ENCODE results near the gene LRRC70.

The LRRC70 gene

DNA sequence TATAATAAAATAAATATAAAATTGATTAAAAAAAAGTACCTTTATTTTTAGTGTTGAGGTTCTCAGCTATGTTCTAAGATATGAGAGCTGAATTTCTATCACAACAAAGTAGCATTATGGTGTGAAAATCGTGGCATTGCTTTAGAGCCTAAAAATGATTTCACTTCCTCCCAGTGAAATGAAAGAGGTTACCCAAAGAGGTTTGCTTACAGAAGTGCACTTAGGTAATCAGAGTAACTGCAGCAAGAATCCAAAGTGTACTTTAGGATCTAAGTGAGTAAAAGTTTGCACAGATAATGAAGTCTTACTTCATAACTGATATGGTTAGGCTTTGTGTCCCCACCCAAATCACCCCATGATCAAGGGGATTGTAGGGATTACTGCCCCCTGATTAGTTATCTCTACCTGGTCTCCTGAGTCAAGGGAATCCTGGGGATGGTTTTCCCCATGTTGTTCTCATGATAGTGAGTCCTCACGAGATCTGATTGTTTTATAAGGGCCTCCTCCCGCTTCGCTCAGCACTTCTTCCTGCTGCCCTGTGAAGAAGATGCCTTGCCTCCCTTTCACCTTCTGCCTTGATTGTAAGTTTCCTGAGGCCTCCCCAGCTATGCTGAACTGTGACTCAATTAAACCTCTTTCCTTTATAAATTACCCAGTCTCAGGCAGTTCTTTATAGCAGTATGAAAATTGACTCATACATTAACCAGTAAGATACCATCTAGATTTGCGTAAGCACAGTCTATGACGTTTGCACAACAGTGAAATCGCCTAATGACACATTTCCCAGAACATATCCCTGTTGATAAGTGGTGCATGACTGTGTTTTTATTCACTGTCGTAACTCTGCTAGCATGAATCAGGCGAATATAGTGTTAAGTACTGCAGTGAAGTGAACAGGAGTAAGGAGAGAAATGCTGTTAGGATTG, 40.3 kb upstream of the LRRC70 start:
- DNase-seq (ENCODE audit: extremely low read depth, insufficient read length) = no peak
- TF ChIP-seq CTCF (IDR thresholded peaks at IDR 0.05; ENCODE audit: insufficient read depth, low read length, poor library complexity, severe bottlenecking) = no peak
- H3K36me3 ChIP-seq (ENCODE audit: control insufficient read depth, insufficient read depth, low read length) = no peaks in the 10 kb centered on the region; the same call in none of the 2 replicates
- H3K27me3 ChIP-seq (replicated peaks; ENCODE audit: control insufficient read depth, insufficient read depth, low read length) = no peaks in the 10 kb centered on the region
- H3K4me3 ChIP-seq (replicated peaks; ENCODE audit: low read depth, low read length) = no peak overlapping the region

GRCh38 chr5:62542720-62543119, 35.9 kb upstream of the LRRC70 start:
- no peak for DNase-seq (ENCODE audit: extremely low read depth, insufficient read length)
- Histone ChIP-seq H3K36me3 (ENCODE audit: control insufficient read depth, insufficient read depth, low read length) (no peaks in the 10 kb centered on the region; the same call in none of the 2 replicates), H3K27me3 (replicated peaks; ENCODE audit: control insufficient read depth, insufficient read depth, low read length) (no peaks in the 10 kb centered on the region), H3K4me3 (replicated peaks; ENCODE audit: low read depth, low read length) (no peak overlapping the region)
- TF ChIP-seq CTCF (IDR thresholded peaks at IDR 0.05; ENCODE audit: insufficient read depth, low read length, poor library complexity, severe bottlenecking) = no peak

- Histone ChIP-seq H3K27me3 (replicated peaks; ENCODE audit: control insufficient read depth, insufficient read depth, low read length) (no peaks in the 10 kb centered on the region), H3K36me3 (ENCODE audit: control insufficient read depth, insufficient read depth, low read length) (no peaks in the 10 kb centered on the region; the same call in 1 of the 2 replicates), H3K4me3 (replicated peaks; ENCODE audit: low read depth, low read length) (no peak overlapping the region)
- no peak for TF ChIP-seq CTCF (IDR thresholded peaks at IDR 0.05; ENCODE audit: insufficient read depth, low read length, poor library complexity, severe bottlenecking)
- DNase-seq (ENCODE audit: extremely low read depth, insufficient read length) = no peak
These were observed 30.5 kb upstream of the LRRC70 start for GRCh38 chr5:62547945-62548630.

GRCh38 chr5:62550103-62550502, 28.5 kb upstream of the LRRC70 start:
- TF ChIP-seq CTCF (IDR thresholded peaks at IDR 0.05; ENCODE audit: insufficient read depth, low read length, poor library complexity, severe bottlenecking) = no peak
- no peak overlapping the region for H3K4me3 ChIP-seq (replicated peaks; ENCODE audit: low read depth, low read length)

GRCh38 chr5:62555930-62556329, 22.7 kb upstream of the LRRC70 start:
- Histone ChIP-seq H3K4me3 (replicated peaks; ENCODE audit: low read depth, low read length) (no peak overlapping the region), H3K27me3 (replicated peaks; ENCODE audit: control insufficient read depth, insufficient read depth, low read length) (no peaks in the 10 kb centered on the region), H3K36me3 (ENCODE audit: control insufficient read depth, insufficient read depth, low read length) (no peaks in the 10 kb centered on the region; the same call in 1 of the 2 replicates)
- TF ChIP-seq CTCF (IDR thresholded peaks at IDR 0.05; ENCODE audit: insufficient read depth, low read length, poor library complexity, severe bottlenecking) = no peak
- DNase-seq (ENCODE audit: extremely low read depth, insufficient read length) = no peak

More at GRCh38 chr5:62550103-62550502, 28.5 kb upstream of the LRRC70 start:
- no peak for DNase-seq (ENCODE audit: extremely low read depth, insufficient read length)
- Histone ChIP-seq H3K36me3 (ENCODE audit: control insufficient read depth, insufficient read depth, low read length) (no peaks in the 10 kb centered on the region; the same call in 1 of the 2 replicates), H3K27me3 (replicated peaks; ENCODE audit: control insufficient read depth, insufficient read depth, low read length) (no peaks in the 10 kb centered on the region)

Data from GM06990 (cell line).